Non-pigmented ciliary epithelial cell (primary cell): ENCODE measurements around the gene CLIC4.
"Not testable (repeated sequence)": the region's sequence is repeated elsewhere in the genome, so short reads cannot be mapped to it uniquely, and the experiment has no call there.

Experiments
- DNase-seq: peaks from one replicate; pipeline ENCODE4 v3.0.0-alpha.2; 2010; ENCODE audit warnings: low read depth

The CLIC4 gene

DNA sequence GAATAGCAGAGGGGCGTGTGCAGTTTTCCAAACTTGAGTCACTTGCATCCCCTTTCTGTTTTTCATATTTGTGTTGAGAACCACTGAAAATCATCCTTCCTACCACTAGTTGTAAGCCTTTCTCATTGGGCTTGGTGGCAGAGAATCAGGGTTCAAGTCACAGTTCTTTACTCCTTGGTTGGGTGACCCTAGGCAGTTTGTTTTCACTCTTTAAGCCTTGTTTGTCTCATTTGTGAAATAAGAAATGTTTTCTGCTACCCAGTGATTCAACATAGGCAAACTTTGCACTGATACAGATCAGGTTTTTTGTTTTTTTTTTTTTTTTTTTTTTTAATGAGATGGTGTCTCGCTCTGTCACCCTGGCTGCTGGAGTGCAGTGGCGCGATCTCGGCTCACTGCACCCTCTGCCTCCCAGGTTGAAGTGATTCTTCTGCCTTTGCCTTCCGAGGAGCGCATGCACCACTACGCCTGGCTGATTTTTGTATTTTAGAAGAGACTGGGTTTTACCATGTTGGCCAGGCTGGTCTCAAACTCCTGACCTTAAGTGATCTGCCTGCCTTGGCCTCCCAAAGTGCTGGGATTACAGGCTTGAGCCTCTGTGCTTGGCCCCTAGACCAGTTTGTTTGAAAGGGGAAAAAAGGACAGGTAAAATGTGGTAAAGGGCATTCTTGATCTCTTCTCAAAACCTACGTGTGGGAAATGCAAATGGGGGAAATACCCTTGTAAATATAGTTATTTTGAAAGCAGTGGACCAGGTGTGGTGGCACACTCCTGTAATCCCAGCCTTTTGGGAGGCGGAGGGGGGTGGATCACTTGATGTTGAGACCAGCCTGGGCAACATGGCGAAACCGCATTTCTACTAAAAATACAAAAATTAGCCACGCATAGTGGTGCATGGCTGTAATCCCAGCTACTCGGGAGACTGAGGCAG, 3.2 kb downstream of the CLIC4 start:
- DNase-seq, result no peak

- no peak for DNase-seq
Measured at GRCh38 chr1:24749252-24749651, 4.0 kb downstream of the CLIC4 start.

DNA sequence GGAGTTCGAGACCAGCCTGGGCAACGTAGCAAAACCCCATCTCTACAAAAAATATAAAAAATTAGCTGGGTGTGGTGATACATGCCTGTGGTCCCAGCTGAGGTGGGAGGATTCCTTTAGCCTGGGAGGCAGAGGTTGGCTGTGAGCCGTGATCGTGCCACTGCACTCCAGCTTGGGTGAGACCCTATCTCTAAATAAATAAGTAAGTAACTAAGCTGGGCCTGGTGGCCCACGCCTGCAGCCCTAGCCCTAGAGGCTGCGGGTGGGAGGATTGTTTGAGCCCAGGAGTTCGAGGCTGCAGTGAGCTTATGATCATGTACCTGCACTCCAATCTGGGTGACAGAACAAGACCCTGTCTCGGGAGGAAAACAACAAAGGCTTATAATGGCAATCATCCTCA, 4.6 kb downstream of the CLIC4 start:
- DNase-seq, result no peak

DNA sequence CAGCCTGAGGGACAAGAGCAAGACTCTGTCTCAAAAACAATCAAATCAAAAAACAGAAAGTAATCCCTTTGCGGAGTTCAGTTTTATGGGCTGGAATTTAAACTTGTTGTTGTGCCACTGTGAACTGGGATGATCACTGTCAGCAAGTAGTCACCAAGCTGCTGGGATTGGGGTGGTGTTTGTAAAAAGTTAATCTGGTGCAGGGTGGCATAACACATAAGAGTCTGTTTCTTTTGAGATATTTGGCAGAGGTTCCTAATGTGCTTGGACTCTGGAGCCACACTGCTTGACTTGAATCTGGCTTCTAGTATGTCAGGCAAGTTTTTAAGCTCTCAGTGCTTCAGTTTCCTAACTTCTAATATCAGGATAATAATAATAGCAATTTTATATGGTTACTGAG, 6.6 kb downstream of the CLIC4 start:
- no peak for DNase-seq

DNA sequence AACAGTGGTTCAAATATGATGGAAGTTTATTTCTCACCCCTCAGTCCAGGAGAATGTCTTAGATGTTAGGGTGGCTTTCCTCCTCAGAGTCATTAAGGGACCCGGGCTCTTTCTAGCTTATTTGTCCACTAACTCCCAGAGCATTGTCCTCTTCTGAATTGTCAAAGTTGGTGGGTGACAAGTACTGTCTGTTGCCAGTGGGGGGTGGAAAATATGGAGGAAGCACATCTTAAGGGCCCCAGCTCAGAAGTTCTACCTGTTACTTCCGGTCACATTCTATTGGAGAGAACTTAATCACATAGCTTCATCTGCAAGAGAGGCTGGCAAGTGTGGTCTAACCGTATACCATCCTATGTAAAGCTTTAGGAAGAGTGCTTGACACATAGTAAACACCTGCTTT, 7.1 kb downstream of the CLIC4 start:
- no peak for DNase-seq

GRCh38 chr1:24754229-24754628, 9.0 kb downstream of the CLIC4 start:
- DNase-seq, result no peak

- not testable (repeated sequence) for DNase-seq
Measured at GRCh38 chr1:24755323-24755722, 10.1 kb downstream of the CLIC4 start.

- no peak for DNase-seq
Measured at GRCh38 chr1:24756395-24756794, 11.1 kb downstream of the CLIC4 start.

- DNase-seq, result no peak
Measured at GRCh38 chr1:24759492-24759891, 14.2 kb downstream of the CLIC4 start.

DNA sequence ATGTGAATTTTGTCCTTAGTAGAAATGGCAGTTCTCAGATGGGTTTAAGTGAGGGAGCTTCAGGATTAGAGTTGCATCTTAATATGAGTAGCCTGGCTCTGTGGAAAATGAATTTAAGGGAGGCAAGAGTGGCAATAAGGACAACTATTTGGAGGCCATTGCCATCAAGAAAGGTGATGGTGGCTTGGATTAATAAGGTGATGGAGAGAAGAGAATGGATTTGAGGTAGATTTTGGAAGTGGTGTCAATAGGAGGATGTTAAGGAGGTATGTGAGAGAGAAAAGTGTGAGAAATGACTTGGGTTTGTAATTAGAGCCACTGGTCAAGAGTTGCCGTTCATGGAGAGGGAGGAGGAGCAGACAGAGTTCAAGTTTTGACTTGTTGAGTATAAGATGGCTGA, 16.3 kb downstream of the CLIC4 start:
- no peak for DNase-seq

GRCh38 chr1:24762133-24762676, 17.0 kb downstream of the CLIC4 start:
- DNase-seq, result no peak

- DNase-seq, result no peak
Measured at GRCh38 chr1:24763671-24764070, 18.4 kb downstream of the CLIC4 start.

GRCh38 chr1:24764439-24764838, 19.2 kb downstream of the CLIC4 start:
- DNase-seq, result no peak

GRCh38 chr1:24764848-24765247, 19.6 kb downstream of the CLIC4 start:
- no peak for DNase-seq

DNA sequence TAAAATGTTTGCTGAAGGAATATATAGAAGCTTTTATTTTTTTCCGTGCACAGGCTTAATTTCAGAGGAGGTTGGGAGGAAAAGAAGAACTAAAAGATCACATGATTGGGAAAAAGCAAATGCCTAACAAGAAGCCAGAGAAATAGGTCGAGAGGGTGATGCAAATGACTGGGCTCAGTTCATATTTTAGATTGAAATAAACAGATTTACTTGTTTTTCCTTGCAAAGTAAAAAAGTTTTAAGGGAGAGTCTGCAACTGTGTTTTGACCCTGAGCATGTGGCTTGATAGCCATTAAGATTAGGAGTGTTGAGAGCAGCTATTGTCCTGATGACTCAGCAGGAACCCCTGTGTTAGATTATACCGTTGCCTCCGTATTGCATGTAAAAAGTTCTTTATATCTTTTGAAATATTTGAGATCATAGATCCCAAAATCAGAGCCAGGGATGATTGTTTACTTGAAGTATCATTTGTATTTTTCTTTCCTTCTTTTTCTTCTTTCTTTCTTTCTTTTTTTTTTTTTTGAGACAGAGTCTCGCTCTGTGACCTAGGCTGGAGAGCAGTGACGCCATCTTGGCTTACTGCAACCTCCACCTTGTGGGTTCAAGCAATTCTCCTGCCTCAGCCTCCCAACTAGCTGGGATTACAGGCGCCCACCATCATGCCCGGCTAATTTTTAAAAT, 20.2 kb downstream of the CLIC4 start:
- no peak for DNase-seq

DNA sequence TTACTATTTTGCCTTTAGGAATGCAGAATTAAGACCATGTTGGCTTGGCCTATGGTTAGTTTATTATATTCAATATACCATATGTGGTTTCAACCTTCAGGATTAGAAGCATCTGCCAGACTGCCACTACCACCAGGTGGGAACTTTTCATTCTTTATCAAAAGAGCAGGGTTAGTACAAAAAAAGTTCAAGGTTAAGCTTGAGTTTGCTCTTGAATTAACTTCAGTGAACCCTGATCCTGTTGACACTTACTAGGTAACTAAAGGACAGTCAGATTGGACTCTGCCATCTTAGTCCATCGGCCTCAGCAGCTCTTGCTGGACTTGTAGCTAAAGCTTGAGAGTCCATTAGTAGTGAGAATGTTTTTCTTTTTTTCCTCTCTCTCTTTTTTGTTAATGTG, 22.1 kb downstream of the CLIC4 start:
- no peak for DNase-seq

- no peak for DNase-seq
Measured at GRCh38 chr1:24768873-24769605, 23.8 kb downstream of the CLIC4 start.

GRCh38 chr1:24769656-24770651, 24.7 kb downstream of the CLIC4 start:
- DNase-seq, result peak; percentile 82

DNA sequence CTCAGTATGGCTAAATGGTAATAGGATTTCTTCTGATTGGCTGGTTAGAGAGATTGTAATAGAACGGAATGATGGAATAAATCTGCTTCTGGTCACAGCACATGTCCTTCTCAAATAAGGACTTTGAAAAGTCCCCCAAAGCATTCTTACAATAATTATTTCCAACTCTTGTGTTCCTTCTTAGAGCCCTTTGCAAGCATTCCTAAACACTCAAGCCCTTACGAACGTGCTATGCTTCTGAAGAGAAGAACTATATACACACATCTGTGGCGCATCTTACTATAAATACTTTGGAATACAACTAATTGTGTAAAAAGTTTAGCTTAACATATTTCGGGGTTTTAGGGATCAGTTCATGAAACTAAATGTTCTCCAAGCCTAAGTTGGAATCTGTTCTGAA, 25.6 kb downstream of the CLIC4 start:
- DNase-seq, result no peak

DNA sequence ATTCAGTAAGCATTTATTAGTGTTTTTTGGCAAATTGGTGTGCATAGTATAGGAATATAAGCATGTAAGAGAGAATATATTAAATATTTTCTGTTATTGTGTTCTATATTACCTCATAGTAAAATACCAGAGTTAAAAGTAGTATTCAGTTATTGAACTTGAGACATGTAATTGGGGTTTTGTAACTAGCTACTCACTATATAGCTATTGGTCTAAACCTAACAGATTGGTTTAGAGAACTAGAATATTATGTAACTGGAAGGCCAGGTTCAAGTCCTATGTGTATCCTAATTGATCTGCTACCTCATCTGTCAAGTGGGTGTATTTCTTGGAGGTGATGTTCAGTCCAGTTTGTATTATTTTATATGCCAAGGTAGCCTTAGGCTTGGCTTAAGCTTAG, 26.3 kb downstream of the CLIC4 start:
- DNase-seq, result no peak

DNA sequence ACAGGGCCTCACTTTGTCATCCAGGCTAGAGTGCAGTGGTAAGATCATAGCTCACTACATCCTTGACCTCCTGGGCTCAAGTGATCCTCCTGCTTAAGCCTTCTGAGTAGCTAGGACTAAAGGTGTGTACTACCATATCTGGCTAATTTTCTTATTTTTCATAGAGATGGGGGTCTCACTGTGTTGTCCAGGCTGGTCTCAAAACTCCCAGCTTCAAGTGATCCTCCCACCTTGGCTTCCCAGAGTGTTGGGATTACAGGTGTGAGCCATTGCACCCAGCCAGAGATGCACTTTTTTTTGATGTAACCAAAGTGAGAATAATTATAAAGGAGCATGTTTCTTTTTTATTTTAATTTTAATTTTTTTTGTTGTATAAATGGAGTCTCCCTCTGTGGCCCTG, 28.4 kb downstream of the CLIC4 start:
- no peak for DNase-seq
